Stimulated activated CD4-positive, alpha-beta T cell treated with anti-CD3 and anti-CD28 coated beads, Interleukin-12 subunit alpha, Interleukin-12 subunit beta, amount 100 ng/mL, for 24 hours (primary cell): ENCODE results near the gene FGD4.
"Not testable (repeated sequence)": the region's sequence is repeated elsewhere in the genome, so short reads cannot be mapped to it uniquely, and the experiment has no call there.

ENCODE experiments used
- DNase-seq, 2 experiments: peaks; one replicate each; pipeline ENCODE4 v3.0.0-alpha.2; 2020; ENCODE audit warnings: low read depth in 2 of 2

FGD4 gene

GRCh38 chr12:32519047-32519446 is 119.7 kb downstream of the FGD4 start:
- no peak for DNase-seq

GRCh38 chr12:32522331-32523221 is 123.2 kb downstream of the FGD4 start:
- no peak for DNase-seq

GRCh38 chr12:32525802-32526201 is 126.4 kb downstream of the FGD4 start:
- DNase-seq: not testable (repeated sequence)

GRCh38 chr12:32526343-32526742 is 127.0 kb downstream of the FGD4 start:
- not testable (repeated sequence) for DNase-seq

GRCh38 chr12:32532422-32532821 is 133.1 kb downstream of the FGD4 start:
- DNase-seq: no peak

GRCh38 chr12:32532951-32533350 is 133.6 kb downstream of the FGD4 start:
- DNase-seq: no peak

- not testable (repeated sequence) for DNase-seq
These were observed 134.1 kb downstream of the FGD4 start for GRCh38 chr12:32533506-32533905.

GRCh38 chr12:32533971-32534590 is 134.7 kb downstream of the FGD4 start:
- no peak for DNase-seq

GRCh38 chr12:32534698-32535097 is 135.3 kb downstream of the FGD4 start:
- DNase-seq: no peak

GRCh38 chr12:32535288-32535999 is 136.1 kb downstream of the FGD4 start:
- DNase-seq: no peak

GRCh38 chr12:32536000-32536345 is 136.6 kb downstream of the FGD4 start:
- no peak for DNase-seq

- DNase-seq: no peak
These were observed 142.5 kb downstream of the FGD4 start for GRCh38 chr12:32541754-32542374.

- no peak for DNase-seq
These were observed 143.3 kb downstream of the FGD4 start for GRCh38 chr12:32542428-32543229.

GRCh38 chr12:32544893-32545292 is 145.5 kb downstream of the FGD4 start:
- no peak for DNase-seq

GRCh38 chr12:32545413-32545980 is 146.1 kb downstream of the FGD4 start:
- DNase-seq: no peak

- DNase-seq: no peak
These were observed 146.9 kb downstream of the FGD4 start for GRCh38 chr12:32546272-32546671.

GRCh38 chr12:32548691-32549281 is 149.4 kb downstream of the FGD4 start:
- no peak for DNase-seq

- DNase-seq: no peak
These were observed 150.3 kb downstream of the FGD4 start for GRCh38 chr12:32549675-32550079.

GRCh38 chr12:32551058-32551457 is 151.7 kb downstream of the FGD4 start:
- DNase-seq: no peak

- DNase-seq: no peak
These were observed 159.5 kb downstream of the FGD4 start for GRCh38 chr12:32558903-32559302.

- DNase-seq: no peak
These were observed 160.1 kb downstream of the FGD4 start for GRCh38 chr12:32559434-32559833.
